B cell (primary cell): ENCODE data around the gene PLXNA3. TPM values are rescaled to one million over a fixed set of nuclear protein-coding genes. Genes with fewer than 3 reads are reported as not detected.

Source experiments
- ATAC-seq: fragments of 200-7000 bp; cut with Tn5 transposase; one replicate; pipeline ENCODE4 v1.10.0; 2021; ENCODE audit warnings: low read depth, mild to moderate bottlenecking, moderate number of reproducible peaks, moderate library complexity
- CTCF ChIA-PET: fragments of 350-600 bp; sonication (Branson Sonifier 250); formaldehyde crosslinking; loops from one replicate; lab custom pipeline; 2021; ENCODE audit warnings: antibody characterized with exemption, inconsistent platforms; lab: Charles Lee
- POLR2A ChIA-PET: fragments of 350-600 bp; sonication (Branson Sonifier 250); formaldehyde crosslinking; loops from one replicate; lab custom pipeline; 2021; ENCODE audit warnings: antibody characterized with exemption; lab: Charles Lee
- DNase-seq: peaks from one replicate; pipeline ENCODE4 v3.0.0; 2013
- H2AFZ ChIP-seq: 2 replicates; pipeline ENCODE4 v1.6.1; 2012; ENCODE audit warnings: mild to moderate bottlenecking, low read depth, low read length; ENCODE audit not compliant: insufficient read depth, poor library complexity, severe bottlenecking
- H3K27ac ChIP-seq, 2 donors: 1 replicate in 1 of 2; 2 replicates in 1 of 2; pipeline ENCODE4 v1.5.1; 2012 to 2013; ENCODE audit warnings: low read length in 2 of 2, mild to moderate bottlenecking in 2 of 2, moderate library complexity in 1 of 2
- H3K27me3 ChIP-seq, 4 experiments: fragments of 200-600 bp in 1 of 4; sonication (generic) in 1 of 4; replicated peaks in 1 of 4; 1 replicate in 2 of 4; 2 replicates in 2 of 4; pipeline versions ENCODE4 v1.6.1 to v1.7.0; 2013 to 2016; ENCODE audit warnings: low read length in 3 of 4, mild to moderate bottlenecking in 2 of 4, mixed read lengths in 1 of 4, moderate library complexity in 1 of 4; ENCODE audit not compliant: insufficient read depth in 4 of 4, control insufficient read depth in 3 of 4; ENCODE audit errors: control extremely low read depth in 1 of 4
- H3K36me3 ChIP-seq, 2 experiments: replicated peaks in 1 of 2; 1 replicate in 1 of 2; 2 replicates in 1 of 2; pipeline versions ENCODE4 v1.6.1 to v1.7.1; 2013; ENCODE audit warnings: low read length in 1 of 2; ENCODE audit not compliant: insufficient read depth in 2 of 2, control insufficient read depth in 1 of 2; ENCODE audit errors: control extremely low read depth in 1 of 2, extremely low read depth in 1 of 2
- H3K4me1 ChIP-seq, 2 donors: fragments of 200-600 bp in 1 of 2; sonication (generic) in 1 of 2; 1 replicate in 1 of 2; 2 replicates in 1 of 2; pipeline versions ENCODE4 v1.5.1 to v1.6.1; 2013 to 2017; ENCODE audit warnings: low read length in 2 of 2; ENCODE audit not compliant: control insufficient read depth in 2 of 2, insufficient read depth in 2 of 2
- H3K4me2 ChIP-seq: replicated peaks from 2 replicates; pipeline ENCODE3; 2012; ENCODE audit warnings: mild to moderate bottlenecking, low read depth, low read length; ENCODE audit not compliant: poor library complexity, severe bottlenecking
- H3K4me3 ChIP-seq, 5 experiments: fragments of 200-600 bp in 1 of 5; sonication (generic) in 1 of 5; 1 replicate in 3 of 5; 2 replicates in 2 of 5; pipeline versions ENCODE4 v1.5.1 to v1.7.0; 2011 to 2016; ENCODE audit warnings: low read length in 4 of 5, mild to moderate bottlenecking in 4 of 5, low read depth in 2 of 5, control low read depth in 1 of 5, moderate library complexity in 1 of 5; ENCODE audit not compliant: insufficient read depth in 1 of 5; ENCODE audit errors: control extremely low read depth in 1 of 5, extremely low read depth in 1 of 5
- H3K79me2 ChIP-seq: fragments of 200-600 bp; sonication (generic); one replicate; pipeline ENCODE4 v1.6.0; 2016; ENCODE audit warnings: low read length; ENCODE audit not compliant: control insufficient read depth, insufficient read depth
- H3K9ac ChIP-seq: fragments of 200-600 bp; sonication (generic); 2 replicates; pipeline ENCODE4 v1.6.1; 2017; ENCODE audit warnings: mild to moderate bottlenecking, low read length, moderate library complexity
- H3K9me3 ChIP-seq, 3 donors: one replicate each; pipeline versions ENCODE4 v1.6.1 to v1.7.1; 2013; ENCODE audit warnings: low read length in 2 of 3; ENCODE audit not compliant: control insufficient read depth in 2 of 3, insufficient read depth in 1 of 3; ENCODE audit errors: control extremely low read depth in 1 of 3
- H4K20me1 ChIP-seq: 2 replicates; pipeline ENCODE4 v1.6.0; 2012; ENCODE audit warnings: mild to moderate bottlenecking, low read length; ENCODE audit not compliant: insufficient read depth, control insufficient read depth, poor library complexity, severe bottlenecking
- H3K27ac Mint-ChIP-seq: one replicate; pipeline ENCODE4 v1.8.0; 2021; ENCODE audit warnings: mixed read lengths
- H3K27me3 Mint-ChIP-seq: one replicate; pipeline ENCODE4 v1.8.0; 2021; ENCODE audit warnings: mixed read lengths
- H3K4me1 Mint-ChIP-seq: one replicate; pipeline ENCODE4 v1.8.0; 2021; ENCODE audit warnings: mixed read lengths
- H3K4me3 Mint-ChIP-seq: one replicate; pipeline ENCODE4 v1.8.0; 2021; ENCODE audit warnings: mixed read lengths
- H3K9me3 Mint-ChIP-seq: one replicate; pipeline ENCODE4 v1.8.0; 2022; ENCODE audit warnings: mixed read lengths; ENCODE audit not compliant: insufficient read depth
- CTCF ChIP-seq: fragments of 200-600 bp; IDR thresholded peaks from one replicate; pipeline ENCODE4 v1.8.0; 2022; ENCODE audit warnings: antibody characterized with exemption, mild to moderate bottlenecking
- EZH2 ChIP-seq: IDR thresholded peaks from 2 replicates; pipeline ENCODE4 v1.6.1; 2012; ENCODE audit warnings: borderline replicate concordance, low read depth, mild to moderate bottlenecking, moderate library complexity, low read length; ENCODE audit not compliant: insufficient read depth, poor library complexity, severe bottlenecking
- WGBS: methylation state at CpG from one replicate; pipeline ENCODE4 v1.1.5; 2013; ENCODE audit warnings: missing lambda C conversion rate; ENCODE audit not compliant: insufficient coverage; 5-methylcytosine and 5-hydroxymethylcytosine counted together
- intact Hi-C: fragments of 100-400 bp; cut with micrococcal nuclease; formaldehyde crosslinking; loops from one replicate; pipeline ENCODE4 v1.10.0; 2022
- polyA plus RNA-seq: library from polyadenylated mRNA; depleted of rRNA; stranded (reverse); fragments of >200 nt; gene quantifications from 2 replicates; pipeline ENCODE4 v1.2.3, GENCODE V29; 2012
- small RNA-seq: library from RNA; depleted of rRNA; stranded (forward); fragments of <200 nt; gene quantifications from one replicate; pipeline ENCODE3, GENCODE V24; 2012; ENCODE audit warnings: low replicate concordance, low read depth; ENCODE audit not compliant: insufficient read length
- total RNA-seq, 2 donors: library from RNA; stranded (reverse); fragments of 120-200 nt in 1 of 2; gene quantifications; 1 replicate in 1 of 2; 2 replicates in 1 of 2; pipeline versions ENCODE4 v1.2.3 to v1.2.4, GENCODE V29; 2013 to 2022

The PLXNA3 gene
- total and polyA plus RNA-seq, 2 donors (not counting 1 experiment from before 2014, with no cell fraction given): 68.6 to 114 TPM

DNA sequence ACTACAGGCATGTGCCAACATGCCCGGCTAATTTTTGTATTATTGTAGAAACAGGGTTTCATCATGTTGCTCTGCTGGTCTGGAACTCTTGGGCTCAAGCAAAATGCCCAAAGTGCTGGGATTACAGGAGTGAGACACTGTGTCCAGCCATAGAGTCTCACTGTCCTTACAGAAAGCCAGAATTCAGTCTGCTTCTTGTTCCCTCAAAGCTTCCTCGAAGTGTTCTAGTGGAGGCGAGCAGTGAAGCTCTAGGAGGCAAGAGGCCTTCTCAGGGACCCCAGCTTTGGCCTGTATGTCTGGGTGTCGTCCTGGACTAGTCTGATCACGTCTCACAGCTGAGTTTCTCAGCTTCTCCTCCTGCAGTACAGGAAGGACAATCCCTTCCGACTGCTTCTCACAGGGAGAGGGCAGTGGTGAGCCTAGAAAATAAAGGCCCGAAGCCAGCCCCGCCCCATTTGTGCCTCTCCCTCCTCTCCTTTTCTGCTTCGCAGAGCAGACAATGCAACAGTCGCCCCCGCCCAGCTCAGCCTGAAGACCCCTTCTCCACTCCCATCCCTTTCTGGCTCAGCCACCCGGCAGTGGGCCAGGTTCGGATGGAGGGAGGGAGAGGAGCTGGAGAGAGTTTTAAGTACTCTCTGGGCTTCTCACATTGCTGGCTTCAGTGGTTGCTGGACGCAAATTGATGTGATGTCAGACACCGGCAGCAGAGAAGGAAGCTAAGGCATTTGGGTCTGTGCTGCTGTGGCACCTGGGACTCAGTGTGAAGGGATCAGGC lies 69.0 kb downstream of the PLXNA3 start:
- Histone ChIP-seq H3K27ac (peak overlapping the region; percentile 55 to 64), H3K9ac (peak overlapping the region; percentile 28), H4K20me1 (no peaks in the 10 kb centered on the region), H3K9me3 (no peaks in the 10 kb centered on the region), H3K4me1 (peaks cover 8 to 13% of the 10 kb centered on the region in 2 donors), H3K4me2 (peak overlapping the region; percentile 71), H2AFZ (peak overlapping the region; percentile 71), H3K4me3 (peak overlapping the region in 4 of 5 experiments; percentile 28 to 52 (median 36)), H3K36me3 (no peaks in the 10 kb centered on the region), H3K79me2 (no peaks in the 10 kb centered on the region), H3K27me3 (no peaks in the 10 kb centered on the region)
- Mint-ChIP-seq H3K4me3 (peak overlapping the region; percentile 74), H3K27ac (peak overlapping the region; percentile 82), H3K27me3 (no peaks in the 10 kb centered on the region), H3K9me3 (no peaks in the 10 kb centered on the region), H3K4me1 (peaks cover 11% of the 10 kb centered on the region)
- 0% methylated on average over 4 of the region's 15 CpGs for WGBS
- ChIA-PET POLR2A (interaction anchor here (0.6 to 1.4 kb wide), 9 partner anchors 8 to 430 kb away, joined by 3 to 7 read pairs (median 4); partner anchors contain the start of genes FAM3A, RPL10 and UBL4A), CTCF (interaction anchor here (0.6 to 2.0 kb wide), 17 partner anchors 9 to 559 kb away, joined by 3 to 12 read pairs (median 4); partner anchors contain the start of genes LAGE3, RPL10, TAFAZZIN and UBL4A)
- DNase-seq (peak; percentile 77), ATAC-seq (peak; percentile 92)
- TF ChIP-seq CTCF (peak; percentile 53), EZH2 (no peak)
- intact Hi-C loops: no loop called here

Small RNA genes within 50 kb of the gene (small RNA-seq; reads per million reads assigned to genes)
- gene MIR6858 (not detected), gene RN7SL697P (not detected)

Other genes with a start within 250 kb of the PLXNA3 start
- gene OPN1MW2, start 238.5 kb upstream of the PLXNA3 start, total RNA-seq: not detected in 2 replicates
- gene OPN1MW2, start 238.5 kb upstream of the PLXNA3 start, polyA plus RNA-seq: not detected in 2 replicates
- gene OPN1MW3, start 200.7 kb upstream of the PLXNA3 start, total RNA-seq: not detected in 2 replicates
- gene OPN1MW3, start 200.7 kb upstream of the PLXNA3 start, polyA plus RNA-seq: not detected in 2 replicates
- gene TEX28, start 163.2 kb upstream of the PLXNA3 start, total RNA-seq: not detected in 2 replicates
- not detected in 2 replicates for gene TEX28, start 163.2 kb upstream of the PLXNA3 start, polyA plus RNA-seq
- 0.22 and 0.96 TPM in 2 replicates for gene TKTL1, start 162.5 kb upstream of the PLXNA3 start, total RNA-seq
- 0.18 and 0.37 TPM in 2 replicates for gene TKTL1, start 162.5 kb upstream of the PLXNA3 start, polyA plus RNA-seq
- 510 and 523 TPM in 2 replicates for gene FLNA, start 83.6 kb upstream of the PLXNA3 start, total RNA-seq
- gene FLNA, start 83.6 kb upstream of the PLXNA3 start, polyA plus RNA-seq: 281 and 342 TPM in 2 replicates
- 67.2 and 81.7 TPM in 2 replicates for gene EMD, start 79.0 kb upstream of the PLXNA3 start, total RNA-seq
- 132 and 156 TPM in 2 replicates for gene EMD, start 79.0 kb upstream of the PLXNA3 start, polyA plus RNA-seq
- 3,946 and 4,073 TPM in 2 replicates for gene RPL10, start 59.9 kb upstream of the PLXNA3 start, total RNA-seq
- gene RPL10, start 59.9 kb upstream of the PLXNA3 start, polyA plus RNA-seq: 9,737 and 16,482 TPM in 2 replicates
- gene DNASE1L1, start 49.0 kb upstream of the PLXNA3 start, total RNA-seq: 24.6 TPM in 2 replicates
- gene DNASE1L1, start 49.0 kb upstream of the PLXNA3 start, polyA plus RNA-seq: 30.4 and 49.2 TPM in 2 replicates
- 117 and 118 TPM in 2 replicates for gene TAFAZZIN, start 46.7 kb upstream of the PLXNA3 start, total RNA-seq
- gene TAFAZZIN, start 46.7 kb upstream of the PLXNA3 start, polyA plus RNA-seq: 224 and 241 TPM in 2 replicates
- gene ATP6AP1, start 29.6 kb upstream of the PLXNA3 start, total RNA-seq: 55.6 and 57.7 TPM in 2 replicates
- gene ATP6AP1, start 29.6 kb upstream of the PLXNA3 start, polyA plus RNA-seq: 38.9 and 47.1 TPM in 2 replicates
- gene GDI1, start 21.1 kb upstream of the PLXNA3 start, total RNA-seq: 194 and 199 TPM in 2 replicates
- gene GDI1, start 21.1 kb upstream of the PLXNA3 start, polyA plus RNA-seq: 311 and 436 TPM in 2 replicates
- gene FAM50A, start 14.1 kb upstream of the PLXNA3 start, total RNA-seq: 70.4 and 79.8 TPM in 2 replicates
- 44.5 and 60.0 TPM in 2 replicates for gene FAM50A, start 14.1 kb upstream of the PLXNA3 start, polyA plus RNA-seq
- 17.0 and 19.3 TPM in 2 replicates for gene LAGE3, start 21.0 kb downstream of the PLXNA3 start, total RNA-seq
- 13.6 and 19.9 TPM in 2 replicates for gene LAGE3, start 21.0 kb downstream of the PLXNA3 start, polyA plus RNA-seq
- 23.3 and 29.5 TPM in 2 replicates for gene UBL4A, start 28.3 kb downstream of the PLXNA3 start, total RNA-seq
- 7.7 and 13.1 TPM in 2 replicates for gene UBL4A, start 28.3 kb downstream of the PLXNA3 start, polyA plus RNA-seq
- 16.7 and 17.9 TPM in 2 replicates for gene SLC10A3, start 32.3 kb downstream of the PLXNA3 start, total RNA-seq
- gene SLC10A3, start 32.3 kb downstream of the PLXNA3 start, polyA plus RNA-seq: 26.6 and 36.9 TPM in 2 replicates
- gene FAM3A, start 58.0 kb downstream of the PLXNA3 start, total RNA-seq: 39.6 and 43.3 TPM in 2 replicates
- 59.4 and 61.1 TPM in 2 replicates for gene FAM3A, start 58.0 kb downstream of the PLXNA3 start, polyA plus RNA-seq
- gene G6PD, start 88.6 kb downstream of the PLXNA3 start, total RNA-seq: 57.2 and 61.2 TPM in 2 replicates
- gene G6PD, start 88.6 kb downstream of the PLXNA3 start, polyA plus RNA-seq: 64.4 and 66.0 TPM in 2 replicates
- gene IKBKG, start 89.3 kb downstream of the PLXNA3 start, total RNA-seq: 65.1 and 72.0 TPM in 2 replicates
- gene IKBKG, start 89.3 kb downstream of the PLXNA3 start, polyA plus RNA-seq: 43.9 and 46.7 TPM in 2 replicates
- gene CTAG1A, start 126.9 kb downstream of the PLXNA3 start, total RNA-seq: not detected in 2 replicates
- not detected in 2 replicates for gene CTAG1A, start 126.9 kb downstream of the PLXNA3 start, polyA plus RNA-seq
- not detected in 2 replicates for gene CTAG1B, start 161.0 kb downstream of the PLXNA3 start, total RNA-seq
- 0.09 TPM in 1 of 2 replicates, not detected in the other for gene CTAG1B, start 161.0 kb downstream of the PLXNA3 start, polyA plus RNA-seq
- not detected in 2 replicates for gene CTAG2, start 195.3 kb downstream of the PLXNA3 start, total RNA-seq
- not detected in 2 replicates for gene CTAG2, start 195.3 kb downstream of the PLXNA3 start, polyA plus RNA-seq